ENCODE measurements around the gene DPH2. TPM values are rescaled to one million over a fixed set of nuclear protein-coding genes. Genes with fewer than 3 reads are reported as not detected.

The DPH2 gene
- total RNA-seq, 1 donor from 2014 or later, result 51.6 TPM

DNA sequence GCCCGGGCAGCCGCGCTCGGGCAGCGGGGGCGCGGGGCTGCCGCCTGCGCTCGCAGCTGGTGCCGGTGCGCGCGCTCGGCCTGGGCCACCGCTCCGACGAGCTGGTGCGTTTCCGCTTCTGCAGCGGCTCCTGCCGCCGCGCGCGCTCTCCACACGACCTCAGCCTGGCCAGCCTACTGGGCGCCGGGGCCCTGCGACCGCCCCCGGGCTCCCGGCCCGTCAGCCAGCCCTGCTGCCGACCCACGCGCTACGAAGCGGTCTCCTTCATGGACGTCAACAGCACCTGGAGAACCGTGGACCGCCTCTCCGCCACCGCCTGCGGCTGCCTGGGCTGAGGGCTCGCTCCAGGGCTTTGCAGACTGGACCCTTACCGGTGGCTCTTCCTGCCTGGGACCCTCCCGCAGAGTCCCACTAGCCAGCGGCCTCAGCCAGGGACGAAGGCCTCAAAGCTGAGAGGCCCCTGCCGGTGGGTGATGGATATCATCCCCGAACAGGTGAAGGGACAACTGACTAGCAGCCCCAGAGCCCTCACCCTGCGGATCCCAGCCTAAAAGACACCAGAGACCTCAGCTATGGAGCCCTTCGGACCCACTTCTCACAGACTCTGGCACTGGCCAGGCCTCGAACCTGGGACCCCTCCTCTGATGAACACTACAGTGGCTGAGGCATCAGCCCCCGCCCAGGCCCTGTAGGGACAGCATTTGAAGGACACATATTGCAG is 33.2 kb upstream of the DPH2 start:
- ATAC-seq (ENCODE audit: low read depth), result peak; percentile 48
- no peak overlapping the region for H3K27ac Mint-ChIP-seq

DNA sequence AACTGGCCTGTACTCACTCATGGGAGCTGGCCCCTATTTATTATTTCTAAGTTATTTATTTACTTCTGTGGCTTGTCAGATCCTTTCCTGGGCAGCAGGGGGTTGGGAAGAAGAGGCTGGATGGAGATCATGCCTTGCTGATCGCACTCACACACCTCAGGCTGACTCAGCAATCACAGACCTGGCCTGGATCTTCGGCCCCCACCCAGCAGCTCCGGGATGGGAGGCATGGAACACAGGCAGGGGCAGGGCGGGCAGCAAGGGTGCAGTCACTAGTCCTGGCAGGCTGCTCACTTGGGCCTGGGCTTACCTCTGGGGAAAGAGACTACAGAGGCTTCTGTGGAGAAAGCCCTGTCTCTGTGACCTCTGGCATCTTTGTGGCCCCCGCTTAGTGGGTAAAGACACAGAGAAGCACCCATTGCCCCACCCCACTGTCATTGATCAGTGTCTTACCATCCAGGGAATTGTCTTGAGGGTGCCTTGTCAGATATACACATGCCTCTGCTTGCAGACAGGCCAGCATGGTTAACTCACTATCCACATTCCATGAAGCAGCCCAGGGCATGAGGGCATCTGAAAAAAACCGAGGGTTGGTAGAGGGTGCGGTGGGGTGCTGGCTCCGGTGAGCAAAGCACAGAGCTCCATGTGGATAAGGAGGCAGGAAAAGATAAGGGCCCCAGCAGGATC is 32.5 kb upstream of the DPH2 start:
- TF ChIP-seq, protein P1, sequence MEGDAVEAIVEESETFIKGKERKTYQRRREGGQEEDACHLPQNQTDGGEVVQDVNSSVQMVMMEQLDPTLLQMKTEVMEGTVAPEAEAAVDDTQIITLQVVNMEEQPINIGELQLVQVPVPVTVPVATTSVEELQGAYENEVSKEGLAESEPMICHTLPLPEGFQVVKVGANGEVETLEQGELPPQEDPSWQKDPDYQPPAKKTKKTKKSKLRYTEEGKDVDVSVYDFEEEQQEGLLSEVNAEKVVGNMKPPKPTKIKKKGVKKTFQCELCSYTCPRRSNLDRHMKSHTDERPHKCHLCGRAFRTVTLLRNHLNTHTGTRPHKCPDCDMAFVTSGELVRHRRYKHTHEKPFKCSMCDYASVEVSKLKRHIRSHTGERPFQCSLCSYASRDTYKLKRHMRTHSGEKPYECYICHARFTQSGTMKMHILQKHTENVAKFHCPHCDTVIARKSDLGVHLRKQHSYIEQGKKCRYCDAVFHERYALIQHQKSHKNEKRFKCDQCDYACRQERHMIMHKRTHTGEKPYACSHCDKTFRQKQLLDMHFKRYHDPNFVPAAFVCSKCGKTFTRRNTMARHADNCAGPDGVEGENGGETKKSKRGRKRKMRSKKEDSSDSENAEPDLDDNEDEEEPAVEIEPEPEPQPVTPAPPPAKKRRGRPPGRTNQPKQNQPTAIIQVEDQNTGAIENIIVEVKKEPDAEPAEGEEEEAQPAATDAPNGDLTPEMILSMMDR (IDR thresholded peaks at IDR 0.05), result no peak
- H3K4me1 Mint-ChIP-seq, result peaks cover 19% of the 10 kb centered on the region
- H3K4me3 Mint-ChIP-seq, result no peak overlapping the region
- ATAC-seq (ENCODE audit: low read depth), result no peak
- intact Hi-C loops (cut with micrococcal nuclease), result no loop called here
- no peak overlapping the region for H3K27ac Mint-ChIP-seq
- ChIA-PET CTCF (interaction anchor here (5.7 kb wide), 1 partner anchor 173 kb away, joined by 123 read pairs; no protein-coding TSS in a partner anchor), POLR2A (no interaction called here)
- no peak for DNase-seq
- H3K36me3 Mint-ChIP-seq (ENCODE audit: low read depth), result peaks cover 2% of the 10 kb centered on the region
- H3K9me3 Mint-ChIP-seq, result no peaks in the 10 kb centered on the region
- H3K27me3 Mint-ChIP-seq, result peaks cover 22% of the 10 kb centered on the region

More for the DNA sequence above, 33.2 kb upstream of the DPH2 start:
- H3K4me3 Mint-ChIP-seq, result peak overlapping the region; percentile 65
- no peak for DNase-seq
- TF ChIP-seq, protein P1 (IDR thresholded peaks at IDR 0.05), result no peak
- H3K9me3 Mint-ChIP-seq, result no peaks in the 10 kb centered on the region
- CTCF ChIA-PET, result interaction anchor here (5.7 kb wide), 1 partner anchor 172 kb away, joined by 123 read pairs; no protein-coding TSS in a partner anchor
- peaks cover 2% of the 10 kb centered on the region for H3K36me3 Mint-ChIP-seq (ENCODE audit: low read depth)
- POLR2A ChIA-PET, result interaction anchor here (1.7 kb wide), 1 partner anchor 34 kb away, joined by 3 read pairs; no protein-coding TSS in a partner anchor
- H3K4me1 Mint-ChIP-seq, result peaks cover 19% of the 10 kb centered on the region
- peaks cover 22% of the 10 kb centered on the region for H3K27me3 Mint-ChIP-seq
- intact Hi-C loops (cut with micrococcal nuclease), result no loop called here

DNA sequence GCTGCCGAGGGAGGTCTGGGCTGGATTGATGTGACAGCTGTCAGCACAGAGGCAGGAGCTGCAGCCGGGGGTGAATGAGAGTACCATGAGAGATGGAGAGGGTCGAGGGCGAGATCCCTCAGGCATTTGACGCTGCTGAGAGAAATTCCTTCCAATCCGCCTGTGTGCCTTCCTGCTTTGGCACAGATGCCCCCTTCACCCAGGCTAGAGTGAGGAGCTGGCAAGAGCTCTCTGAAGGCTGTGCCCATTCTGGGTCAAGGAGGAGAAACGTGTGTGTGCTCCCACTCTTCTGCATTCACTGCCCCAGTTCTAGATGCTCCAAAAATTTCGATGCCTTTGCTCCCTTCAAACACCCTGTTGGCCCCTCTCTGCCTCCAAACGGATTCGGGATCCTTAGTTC is 31.4 kb upstream of the DPH2 start:
- Mint-ChIP-seq H3K27me3 (peaks cover 15% of the 10 kb centered on the region), H3K4me1 (peaks cover 14% of the 10 kb centered on the region), H3K9me3 (no peaks in the 10 kb centered on the region), H3K4me3 (no peak overlapping the region), H3K36me3 (ENCODE audit: low read depth) (peaks cover 2% of the 10 kb centered on the region), H3K27ac (no peak overlapping the region)
- ChIA-PET POLR2A (no interaction called here), CTCF (no interaction called here)
- intact Hi-C loops (cut with micrococcal nuclease), result no loop called here
- DNase-seq (no peak), ATAC-seq (ENCODE audit: low read depth) (no peak)
- TF ChIP-seq, protein P1 (IDR thresholded peaks at IDR 0.05), result no peak

DNA sequence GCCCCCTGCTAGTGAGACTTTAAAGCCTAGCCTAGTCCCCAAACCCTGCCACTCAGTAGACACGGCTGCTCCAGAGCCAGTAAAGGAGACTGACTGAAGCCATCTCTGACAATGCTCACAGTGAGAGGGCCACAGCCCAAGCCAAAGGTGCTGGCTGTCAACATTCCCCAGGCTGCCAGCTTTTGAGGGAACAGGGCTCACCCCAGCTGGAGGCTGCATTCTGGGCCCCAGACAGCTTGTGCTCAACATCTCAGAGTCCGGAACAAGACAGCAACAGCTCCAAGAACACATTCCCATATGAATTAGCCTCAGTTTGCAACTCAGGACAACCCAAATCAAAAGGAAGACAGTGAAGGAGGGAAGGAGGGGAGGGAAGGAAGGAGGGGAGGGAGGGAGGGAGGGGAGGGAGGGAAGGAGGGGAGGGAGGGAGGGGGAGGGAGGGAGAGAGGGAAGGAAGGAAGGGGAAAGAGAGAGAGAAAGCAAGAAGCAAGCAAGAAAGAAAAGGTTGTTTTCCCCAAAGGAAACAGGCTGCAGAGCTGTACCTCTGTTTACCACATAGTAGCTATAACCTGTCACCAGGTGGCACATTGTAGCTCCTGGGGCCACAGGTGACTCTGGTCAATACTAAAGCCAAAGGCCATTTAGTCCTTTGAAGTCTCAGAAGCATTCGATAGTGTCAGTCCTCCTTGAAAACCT is 30.8 kb upstream of the DPH2 start:
- Mint-ChIP-seq H3K27ac (no peak overlapping the region), H3K27me3 (peaks cover 12% of the 10 kb centered on the region), H3K9me3 (no peaks in the 10 kb centered on the region), H3K36me3 (ENCODE audit: low read depth) (peaks cover 2% of the 10 kb centered on the region), H3K4me3 (no peak overlapping the region), H3K4me1 (peaks cover 10% of the 10 kb centered on the region)
- no peak for ATAC-seq (ENCODE audit: low read depth)
- ChIA-PET POLR2A (no interaction called here), CTCF (no interaction called here)
- intact Hi-C loops (cut with micrococcal nuclease), result no loop called here
- no peak for DNase-seq
- TF ChIP-seq, protein P1 (IDR thresholded peaks at IDR 0.05), result no peak

DNA sequence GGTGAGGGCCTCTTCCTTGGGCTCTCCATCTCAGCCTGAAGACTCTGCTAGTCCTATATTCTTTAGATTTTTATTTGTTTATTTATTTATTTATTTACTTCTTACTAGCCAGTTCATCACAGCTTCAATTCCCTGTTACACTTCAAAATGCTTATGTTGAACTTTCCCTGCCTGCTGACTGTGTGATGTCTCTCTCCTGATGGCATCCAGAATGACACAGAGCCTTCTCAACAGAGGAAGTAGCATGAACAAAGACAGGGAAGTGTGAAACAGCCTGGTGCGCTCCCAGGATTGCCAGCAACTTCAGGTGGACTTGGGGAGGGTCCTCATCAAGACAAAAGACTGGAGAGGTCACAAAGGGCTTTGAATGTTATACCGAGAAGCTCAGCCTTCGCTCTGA is 27.4 kb upstream of the DPH2 start:
- TF ChIP-seq, protein P1 (IDR thresholded peaks at IDR 0.05), result no peak
- Mint-ChIP-seq H3K36me3 (ENCODE audit: low read depth) (peaks cover 11% of the 10 kb centered on the region), H3K27me3 (no peaks in the 10 kb centered on the region), H3K4me1 (peaks cover 24% of the 10 kb centered on the region), H3K4me3 (no peak overlapping the region), H3K9me3 (no peaks in the 10 kb centered on the region), H3K27ac (no peak overlapping the region)
- ATAC-seq (ENCODE audit: low read depth), result no peak
- intact Hi-C loops (cut with micrococcal nuclease), result no loop called here
- DNase-seq, result no peak
- CTCF ChIA-PET, result interaction anchor here (1.3 kb wide), 1 partner anchor 7 kb away, joined by 4 read pairs; no protein-coding TSS in a partner anchor
- POLR2A ChIA-PET, result interaction anchor here (0.5 kb wide), 1 partner anchor 181 kb away, joined by 4 read pairs; no protein-coding TSS in a partner anchor

All from activated B cell treated with CpG ODN at 0.5 μM for 24 hours (primary cell).